Omental fat pad (tissue), 4 donors: ENCODE data around the gene CTSC. TPM values are rescaled to one million over a fixed set of nuclear protein-coding genes. Genes with fewer than 3 reads are reported as not detected.

Experiments
- ATAC-seq: fragments of 150-250 bp; one replicate; pipeline ENCODE4 v1.9.1; 2016; ENCODE audit warnings: mild to moderate bottlenecking, moderate library complexity; ENCODE audit not compliant: low FRiP score
- DNase-seq: peaks from one replicate; pipeline ENCODE4 v3.0.0-alpha.2; 2019; ENCODE audit warnings: low spot score
- CTCF ChIP-seq, 3 donors: fragments of 450-650 bp; IDR thresholded peaks; one replicate each; pipeline ENCODE4 v1.5.1; 2016 to 2017; ENCODE audit warnings: antibody characterized with exemption in 3 of 3, mild to moderate bottlenecking in 3 of 3, moderate library complexity in 2 of 3
- total RNA-seq, 4 donors: library from RNA; depleted of rRNA; stranded (reverse); fragments of >200 nt; gene quantifications; one replicate each; pipeline ENCODE4 v1.1.0, GENCODE V29; 2016

Gene CTSC
- total RNA-seq, 4 donors from 2014 or later = 136 to 234 (median 166) TPM

- no peak for DNase-seq
- no peak for TF ChIP-seq CTCF (IDR thresholded peaks at IDR 0.05)
- no peak for ATAC-seq
Measured at GRCh38 chr11:88277349-88277915, 60.1 kb downstream of the CTSC start.

DNA sequence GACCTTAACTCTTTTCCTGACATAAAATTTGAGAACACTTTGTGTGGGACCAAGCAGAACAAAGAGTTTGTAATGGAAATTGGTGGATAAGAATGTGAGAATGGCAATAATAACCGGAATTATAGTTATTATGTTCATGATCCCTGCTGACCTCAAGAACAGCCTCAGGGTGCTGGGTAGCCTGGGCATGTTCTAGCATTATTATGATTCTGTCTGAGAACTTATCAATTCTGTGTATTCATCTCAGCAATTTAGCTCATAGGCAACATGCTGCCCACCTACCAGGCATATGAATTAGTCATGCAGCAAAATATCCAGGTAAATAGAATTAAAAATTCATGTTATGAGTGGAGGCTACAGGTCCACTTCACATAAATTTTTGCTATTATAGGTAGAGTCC, 61.9 kb downstream of the CTSC start:
- no peak for TF ChIP-seq CTCF (IDR thresholded peaks at IDR 0.05)
- ATAC-seq = no peak
- DNase-seq = no peak

DNA sequence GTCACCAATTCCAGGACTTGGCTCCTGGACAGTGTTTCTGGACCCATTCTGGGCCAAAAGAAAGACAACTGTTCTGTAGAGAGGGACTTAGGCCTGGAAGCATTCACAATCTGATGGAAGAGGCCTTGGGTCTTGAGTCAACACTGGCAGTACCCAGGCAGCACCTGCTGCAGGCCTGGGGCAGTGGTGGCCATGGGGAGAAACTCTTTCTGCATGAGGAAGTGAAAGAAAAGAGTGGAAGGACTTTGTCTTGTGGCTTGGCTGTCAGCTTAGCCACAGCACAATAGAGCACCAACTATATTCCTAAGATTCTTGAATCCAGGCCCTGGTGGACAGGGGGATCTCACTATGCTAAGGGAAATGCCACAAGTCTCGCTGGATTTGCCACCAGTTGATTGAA, 70.6 kb downstream of the CTSC start:
- no peak for ATAC-seq
- TF ChIP-seq CTCF (IDR thresholded peaks at IDR 0.05) = no peak
- no peak for DNase-seq

GRCh38 chr11:88266157-88266556, 71.4 kb downstream of the CTSC start:
- DNase-seq (no peak), ATAC-seq (no peak)
- TF ChIP-seq CTCF (IDR thresholded peaks at IDR 0.05) = no peak

- no peak for TF ChIP-seq CTCF (IDR thresholded peaks at IDR 0.05)
Measured at GRCh38 chr11:88259431-88259830, 78.1 kb downstream of the CTSC start.

DNA sequence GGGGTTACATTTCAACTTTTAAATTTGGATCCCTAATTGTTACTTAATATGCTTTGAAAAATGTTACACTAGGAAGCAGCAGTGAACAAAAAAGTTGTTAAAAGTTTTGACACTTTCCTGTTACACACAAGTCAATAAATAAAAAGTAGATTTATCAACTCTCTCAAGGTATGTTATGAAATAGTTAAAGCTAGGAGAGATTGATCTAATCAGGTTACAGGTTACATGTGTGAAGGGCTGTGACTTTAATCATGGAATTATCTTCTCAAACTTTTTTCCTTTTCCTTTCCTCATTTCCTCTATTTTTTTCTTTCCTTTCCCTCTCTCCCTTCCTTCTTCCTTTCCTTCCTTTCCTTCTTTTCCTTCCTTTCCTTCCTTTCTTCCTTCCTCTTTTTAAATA, 85.3 kb downstream of the CTSC start:
- TF ChIP-seq CTCF (IDR thresholded peaks at IDR 0.05) = no peak
- no peak for DNase-seq
- ATAC-seq = no peak

More at GRCh38 chr11:88259431-88259830, 78.1 kb downstream of the CTSC start:
- ATAC-seq = no peak
- no peak for DNase-seq

DNA sequence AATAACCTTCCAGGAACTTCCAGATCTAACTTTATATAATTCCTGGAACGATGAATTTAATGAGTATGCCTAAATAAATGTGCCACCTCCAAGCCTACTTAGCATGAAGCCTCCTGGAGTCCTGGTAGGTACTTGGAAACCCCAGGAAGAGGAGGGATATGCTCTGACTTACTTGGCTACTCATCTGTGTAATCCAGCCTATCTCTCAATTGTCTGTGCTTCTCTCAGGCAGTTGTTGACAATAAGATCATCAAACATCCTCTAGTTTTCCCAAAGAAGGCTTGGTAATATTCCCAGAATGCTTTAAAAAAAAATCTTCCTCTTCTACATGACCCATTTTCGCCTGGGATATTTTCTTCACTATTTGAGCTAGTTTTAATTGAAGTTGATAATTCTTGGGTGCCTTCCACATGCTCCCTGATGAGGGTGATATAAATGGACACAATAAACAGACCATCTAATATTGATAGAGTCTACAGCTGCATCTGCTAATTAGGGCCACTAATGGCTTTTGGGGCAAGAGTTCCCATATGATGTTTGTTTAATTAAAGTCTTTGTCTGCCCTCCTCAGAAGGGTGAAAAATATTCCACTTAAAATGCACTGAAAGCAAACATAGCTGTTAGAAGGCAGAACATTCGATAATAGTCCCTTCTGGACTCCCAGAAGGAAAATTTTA, 86.8 kb downstream of the CTSC start:
- TF ChIP-seq CTCF (IDR thresholded peaks at IDR 0.05) = no peak
- ATAC-seq (no peak), DNase-seq (no peak)
